Measurements from ENCODE around the gene DHRS2. TPM values are rescaled to one million over a fixed set of nuclear protein-coding genes. Genes with fewer than 3 reads are reported as not detected.

The DHRS2 gene
- total and polyA plus RNA-seq, 2 of the 13 experiments (the other 11 are each of a cell fraction or from before 2014, with no cell fraction given), result 1,621 to 3,021 TPM

DNA sequence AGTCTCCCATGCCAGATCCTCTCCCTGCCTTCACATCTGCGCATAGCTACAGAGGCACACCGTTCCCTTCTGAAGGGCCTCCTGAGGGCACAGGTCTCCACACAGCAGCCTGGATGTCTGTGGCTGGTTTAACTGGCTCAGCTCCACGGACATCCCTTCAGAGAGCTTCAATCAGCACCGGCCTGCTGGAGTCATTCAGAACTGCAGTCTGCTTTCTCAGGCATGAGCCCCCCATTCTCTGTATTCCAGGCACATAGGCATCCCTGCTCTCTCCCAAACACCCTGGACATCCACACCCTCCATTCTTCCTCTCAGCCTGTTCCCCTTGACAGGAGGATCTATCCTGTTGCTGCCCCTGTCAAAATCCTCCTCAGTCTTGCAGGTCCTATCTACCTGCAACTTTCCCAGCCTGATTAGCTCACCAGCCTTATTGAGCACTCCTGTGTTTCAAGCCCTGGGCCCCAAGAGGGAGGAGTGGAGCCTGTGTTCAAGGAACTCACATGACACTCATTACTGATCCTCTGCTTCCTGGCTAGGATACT lies 2.9 kb upstream of the DHRS2 start (continued):
- TF ChIP-seq YEATS4 (CRISPR knock-in tag; IDR thresholded peaks at IDR 0.05; ENCODE audit: borderline replicate concordance) (no peak), ZSCAN25 (CRISPR knock-in tag; IDR thresholded peaks at IDR 0.05) (peak; percentile 74), HMG20B (CRISPR knock-in tag; conservative IDR thresholded peaks at IDR 0.05) (peak; percentile 26; the same call in 1 of the 2 replicates), NR2C2 (CRISPR knock-in tag; IDR thresholded peaks at IDR 0.05; ENCODE audit: borderline replicate concordance) (no peak; the same call in 1 of the 2 replicates), NR2F6 (IDR thresholded peaks at IDR 0.05) (no peak), NR2F6 (CRISPR knock-in tag; IDR thresholded peaks at IDR 0.05) (peak; percentile 53), MAZ (IDR thresholded peaks at IDR 0.05; ENCODE audit: borderline replicate concordance, low read depth, low read length) (peak; percentile 37; the same call in 1 of the 2 replicates), MAZ (CRISPR knock-in tag; IDR thresholded peaks at IDR 0.05; ENCODE audit: low read depth) (no peak), TCF7 (IDR thresholded peaks at IDR 0.05; ENCODE audit: low read depth) (0 out of 2 replicates have a peak, but pooled peaks have one; percentile 22), RCOR2 (CRISPR knock-in tag; IDR thresholded peaks at IDR 0.05) (0 out of 2 replicates have a peak, but pooled peaks have one; percentile 55), PCBP2 (optimal IDR thresholded peaks at IDR 0.05; ENCODE audit: low read depth, low read length, poor library complexity, severe bottlenecking) (peak; percentile 59), SP1 (IDR thresholded peaks at IDR 0.05) (no peak), SP1 (CRISPR knock-in tag; IDR thresholded peaks at IDR 0.05) (peak; percentile 34; the same call in 1 of the 2 replicates), BCL6 (CRISPR knock-in tag; IDR thresholded peaks at IDR 0.05) (peak; percentile 49; the same call in 1 of the 2 replicates), MYNN (CRISPR knock-in tag; IDR thresholded peaks at IDR 0.05; ENCODE audit: low read depth) (peak; percentile 72; the same call in 1 of the 2 replicates), ZFP41 (CRISPR knock-in tag; IDR thresholded peaks at IDR 0.05; ENCODE audit: borderline replicate concordance) (peak; percentile 37; the same call in 1 of the 2 replicates), MTA1 (CRISPR knock-in tag; IDR thresholded peaks at IDR 0.05; ENCODE audit: borderline replicate concordance) (peak; percentile 49; the same call in 1 of the 2 replicates), ZSCAN9 (CRISPR knock-in tag; IDR thresholded peaks at IDR 0.05; ENCODE audit: borderline replicate concordance) (0 out of 2 replicates have a peak, but pooled peaks have one; percentile 40), MXD4 (CRISPR knock-in tag; IDR thresholded peaks at IDR 0.05) (peak; percentile 74; the same call in 1 of the 2 replicates), ATF7 (IDR thresholded peaks at IDR 0.05) (no peak), ATF7 (CRISPR knock-in tag; IDR thresholded peaks at IDR 0.05) (no peak), NFYB (CRISPR knock-in tag; IDR thresholded peaks at IDR 0.05) (peak; percentile 14; the same call in 1 of the 2 replicates), ZNF768 (CRISPR knock-in tag; IDR thresholded peaks at IDR 0.05) (peak; percentile 28; the same call in 1 of the 2 replicates), REL (CRISPR knock-in tag; conservative IDR thresholded peaks at IDR 0.05) (no peak), SOX13 (IDR thresholded peaks at IDR 0.05) (no peak), SOX13 (CRISPR knock-in tag; conservative IDR thresholded peaks at IDR 0.05 in 1 of 2, IDR thresholded peaks at IDR 0.05 in 1 of 2) (peak in 1 of 2 experiments; percentile 53; a peak in 1 of 4 replicates), NCOA2 (CRISPR knock-in tag; IDR thresholded peaks at IDR 0.05) (peak; percentile 55)
- TF ChIP-seq, protein P1, sequence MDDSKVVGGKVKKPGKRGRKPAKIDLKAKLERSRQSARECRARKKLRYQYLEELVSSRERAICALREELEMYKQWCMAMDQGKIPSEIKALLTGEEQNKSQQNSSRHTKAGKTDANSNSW (CRISPR knock-in tag; IDR thresholded peaks at IDR 0.05; ENCODE audit: borderline replicate concordance), result 0 out of 2 replicates have a peak, but pooled peaks have one; percentile 85
- TF ChIP-seq, protein P2, sequence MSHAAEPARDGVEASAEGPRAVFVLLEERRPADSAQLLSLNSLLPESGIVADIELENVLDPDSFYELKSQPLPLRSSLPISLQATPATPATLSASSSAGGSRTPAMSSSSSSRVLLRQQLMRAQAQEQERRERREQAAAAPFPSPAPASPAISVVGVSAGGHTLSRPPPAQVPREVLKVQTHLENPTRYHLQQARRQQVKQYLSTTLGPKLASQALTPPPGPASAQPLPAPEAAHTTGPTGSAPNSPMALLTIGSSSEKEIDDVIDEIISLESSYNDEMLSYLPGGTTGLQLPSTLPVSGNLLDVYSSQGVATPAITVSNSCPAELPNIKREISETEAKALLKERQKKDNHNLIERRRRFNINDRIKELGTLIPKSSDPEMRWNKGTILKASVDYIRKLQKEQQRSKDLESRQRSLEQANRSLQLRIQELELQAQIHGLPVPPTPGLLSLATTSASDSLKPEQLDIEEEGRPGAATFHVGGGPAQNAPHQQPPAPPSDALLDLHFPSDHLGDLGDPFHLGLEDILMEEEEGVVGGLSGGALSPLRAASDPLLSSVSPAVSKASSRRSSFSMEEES (CRISPR knock-in tag; IDR thresholded peaks at IDR 0.05), result peak; percentile 98
- TF ChIP-seq, protein P3, sequence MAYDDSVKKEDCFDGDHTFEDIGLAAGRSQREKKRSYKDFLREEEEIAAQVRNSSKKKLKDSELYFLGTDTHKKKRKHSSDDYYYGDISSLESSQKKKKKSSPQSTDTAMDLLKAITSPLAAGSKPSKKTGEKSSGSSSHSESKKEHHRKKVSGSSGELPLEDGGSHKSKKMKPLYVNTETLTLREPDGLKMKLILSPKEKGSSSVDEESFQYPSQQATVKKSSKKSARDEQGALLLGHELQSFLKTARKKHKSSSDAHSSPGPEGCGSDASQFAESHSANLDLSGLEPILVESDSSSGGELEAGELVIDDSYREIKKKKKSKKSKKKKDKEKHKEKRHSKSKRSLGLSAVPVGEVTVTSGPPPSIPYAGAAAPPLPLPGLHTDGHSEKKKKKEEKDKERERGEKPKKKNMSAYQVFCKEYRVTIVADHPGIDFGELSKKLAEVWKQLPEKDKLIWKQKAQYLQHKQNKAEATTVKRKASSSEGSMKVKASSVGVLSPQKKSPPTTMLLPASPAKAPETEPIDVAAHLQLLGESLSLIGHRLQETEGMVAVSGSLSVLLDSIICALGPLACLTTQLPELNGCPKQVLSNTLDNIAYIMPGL (CRISPR knock-in tag; IDR thresholded peaks at IDR 0.05; ENCODE audit: borderline replicate concordance in 1 of 2, low read depth in 1 of 2), result peak in 1 of 2 experiments; percentile 42; a peak in 2 of 4 replicates

Data from HepG2 (cell line).